ENCODE data around the gene SREBF1. TPM values are rescaled to one million over a fixed set of nuclear protein-coding genes. Genes with fewer than 3 reads are reported as not detected.
A peak's percentile ranks its signal among the peaks of the same experiment; 100 is the strongest.

The SREBF1 gene
- total and polyA plus RNA-seq, 2 of the 8 experiments (the other 6 are each of a cell fraction or from before 2014, with no cell fraction given) = 28.6 to 70.8 TPM

GRCh38 chr17:17811381-17812210 is 25.2 kb downstream of the SREBF1 start (continued):
- TF ChIP-seq CHD7 (IDR thresholded peaks at IDR 0.05; ENCODE audit: insufficient replicate concordance, low read length) (no peak), PHF8 (conservative IDR thresholded peaks at IDR 0.05; ENCODE audit: low read depth, low read length) (no peak), KDM1A (IDR thresholded peaks at IDR 0.05; ENCODE audit: borderline replicate concordance, low read length) (no peak), MAX (IDR thresholded peaks at IDR 0.05) (no peak), BCL11A (IDR thresholded peaks at IDR 0.05; ENCODE audit: low read depth in 2 of 2, low read length in 2 of 2) (no peak), TEAD4 (IDR thresholded peaks at IDR 0.05; ENCODE audit: low read depth, low read length) (no peak), HDAC2 (IDR thresholded peaks at IDR 0.05; ENCODE audit: borderline replicate concordance in 1 of 2, low read depth in 2 of 2, low read length in 2 of 2) (no peak), SIRT6 (IDR thresholded peaks at IDR 0.05; ENCODE audit: low read length) (no peak), ASH2L (IDR thresholded peaks at IDR 0.05; ENCODE audit: low read length) (peak; percentile 4), SRF (IDR thresholded peaks at IDR 0.05; ENCODE audit: low read depth, low read length) (no peak)
